ENCODE measurements around the gene CLEC9A. TPM values are rescaled to one million over a fixed set of nuclear protein-coding genes. Genes with fewer than 3 reads are reported as not detected.

CLEC9A gene
- total RNA-seq, 2 experiments from 2014 or later = not detected

GRCh38 chr12:10031771-10032175 is 1.3 kb downstream of the CLEC9A start:
- intact Hi-C loops (cut with micrococcal nuclease; ENCODE audit: unreplicated experiment) = loop anchor here (10.0 kb wide), 2 partner anchors 303 to 533 kb away; no protein-coding TSS in a partner anchor
- H3K4me1 ChIP-seq (ENCODE audit: insufficient read depth, low read length, poor library complexity, severe bottlenecking) = no peaks in the 10 kb centered on the region
- no peaks in the 10 kb centered on the region for H3K36me3 ChIP-seq (ENCODE audit: insufficient read depth, low read length)
- CTCF ChIA-PET (ENCODE audit: unreplicated experiment) = no interaction called here
- no peaks in the 10 kb centered on the region for H3K9me2 ChIP-seq (ENCODE audit: insufficient read depth, low read length)
- POLR2A ChIA-PET = no interaction called here
- no peaks in the 10 kb centered on the region for H3K79me2 ChIP-seq (ENCODE audit: insufficient read depth, low read depth, low read length)
- BruUV-seq (replicated peaks) = no TSS peak
- no peak overlapping the region for H2AFZ ChIP-seq (ENCODE audit: low read length)
- no peaks in the 10 kb centered on the region for H4K20me1 ChIP-seq (ENCODE audit: insufficient read depth, low read length)
- H3K27ac ChIP-seq (ENCODE audit: low read depth, low read length, poor library complexity, severe bottlenecking) = no peak overlapping the region
- H3K4me3 ChIP-seq (ENCODE audit: low read depth, low read length, poor library complexity, severe bottlenecking) = no peak overlapping the region
- no peak for DNase-seq (ENCODE audit: low spot score)
- H3K4me2 ChIP-seq (ENCODE audit: low read length) = no peak overlapping the region
- H3K9me3 ChIP-seq (ENCODE audit: low read length) = no peaks in the 10 kb centered on the region
- no peak for TF ChIP-seq CTCF (conservative IDR thresholded peaks at IDR 0.05; ENCODE audit: low read length)
- no peak for TF ChIP-seq EZH2phosphoT487 (IDR thresholded peaks at IDR 0.05; ENCODE audit: borderline replicate concordance, low read depth, low read length)

GRCh38 chr12:10033783-10034545 is 3.5 kb downstream of the CLEC9A start:
- no peak overlapping the region for H2AFZ ChIP-seq (ENCODE audit: low read length)
- H3K4me3 ChIP-seq (ENCODE audit: low read depth, low read length, poor library complexity, severe bottlenecking) = no peak overlapping the region
- no TSS peak for BruUV-seq (replicated peaks)
- H3K79me2 ChIP-seq (ENCODE audit: insufficient read depth, low read depth, low read length) = no peaks in the 10 kb centered on the region
- H3K9me3 ChIP-seq (ENCODE audit: low read length) = no peaks in the 10 kb centered on the region
- H3K4me1 ChIP-seq (ENCODE audit: insufficient read depth, low read length, poor library complexity, severe bottlenecking) = no peaks in the 10 kb centered on the region
- intact Hi-C loops (cut with micrococcal nuclease; ENCODE audit: unreplicated experiment) = loop anchor here (1.0 to 10.0 kb wide), 4 partner anchors 106 to 531 kb away; no protein-coding TSS in a partner anchor
- ChIA-PET CTCF (ENCODE audit: unreplicated experiment) (interaction anchor here (0.6 kb wide), 1 partner anchor 201 kb away, joined by 3 read pairs; no protein-coding TSS in a partner anchor), POLR2A (no interaction called here)
- no peaks in the 10 kb centered on the region for H4K20me1 ChIP-seq (ENCODE audit: insufficient read depth, low read length)
- no peaks in the 10 kb centered on the region for H3K36me3 ChIP-seq (ENCODE audit: insufficient read depth, low read length)
- H3K27ac ChIP-seq (ENCODE audit: low read depth, low read length, poor library complexity, severe bottlenecking) = no peak overlapping the region
- H3K9me2 ChIP-seq (ENCODE audit: insufficient read depth, low read length) = no peaks in the 10 kb centered on the region
- no peak overlapping the region for H3K4me2 ChIP-seq (ENCODE audit: low read length)
- DNase-seq (ENCODE audit: low spot score) = peak; percentile 9
- TF ChIP-seq EZH2phosphoT487 (IDR thresholded peaks at IDR 0.05; ENCODE audit: borderline replicate concordance, low read depth, low read length) = no peak
- TF ChIP-seq CTCF (conservative IDR thresholded peaks at IDR 0.05; ENCODE audit: low read length) = peak; percentile 81

- no TSS peak for BruUV-seq (replicated peaks)
- H3K4me3 ChIP-seq (ENCODE audit: low read depth, low read length, poor library complexity, severe bottlenecking) = no peak overlapping the region
- no peaks in the 10 kb centered on the region for H3K9me2 ChIP-seq (ENCODE audit: insufficient read depth, low read length)
- CTCF ChIA-PET (ENCODE audit: unreplicated experiment) = no interaction called here
- H3K4me1 ChIP-seq (ENCODE audit: insufficient read depth, low read length, poor library complexity, severe bottlenecking) = no peaks in the 10 kb centered on the region
- POLR2A ChIA-PET = interaction anchor here (0.7 to 1.0 kb wide), 2 partner anchors 100 to 126 kb away, joined by 3 to 4 read pairs; no protein-coding TSS in a partner anchor
- H4K20me1 ChIP-seq (ENCODE audit: insufficient read depth, low read length) = no peaks in the 10 kb centered on the region
- H3K79me2 ChIP-seq (ENCODE audit: insufficient read depth, low read depth, low read length) = no peaks in the 10 kb centered on the region
- DNase-seq (ENCODE audit: low spot score) = no peak
- intact Hi-C loops (cut with micrococcal nuclease; ENCODE audit: unreplicated experiment) = loop anchor here (10.0 kb wide), 1 partner anchor 1593 kb away; no protein-coding TSS in a partner anchor
- no peaks in the 10 kb centered on the region for H3K9me3 ChIP-seq (ENCODE audit: low read length)
- H2AFZ ChIP-seq (ENCODE audit: low read length) = no peak overlapping the region
- no peaks in the 10 kb centered on the region for H3K36me3 ChIP-seq (ENCODE audit: insufficient read depth, low read length)
- no peak for TF ChIP-seq CTCF (conservative IDR thresholded peaks at IDR 0.05; ENCODE audit: low read length)
- no peak for TF ChIP-seq EZH2phosphoT487 (IDR thresholded peaks at IDR 0.05; ENCODE audit: borderline replicate concordance, low read depth, low read length)
- no peak overlapping the region for H3K4me2 ChIP-seq (ENCODE audit: low read length)
- H3K27ac ChIP-seq (ENCODE audit: low read depth, low read length, poor library complexity, severe bottlenecking) = no peak overlapping the region
These were observed 11.7 kb downstream of the CLEC9A start for GRCh38 chr12:10042167-10042566.

Data from OCI-LY7 (cell line).